Kidney capillary endothelial cell (primary cell): ENCODE data around the gene ASTN2.
"Not testable (repeated sequence)": the region's sequence is repeated elsewhere in the genome, so short reads cannot be mapped to it uniquely, and the experiment has no call there.

Source experiments
- DNase-seq: peaks from one replicate; pipeline ENCODE4 v3.0.0-alpha.2; 2018; ENCODE audit warnings: low spot score

ASTN2 gene

GRCh38 chr9:116697362-116697761, 717.5 kb downstream of the ASTN2 start:
- peak; percentile 28 for DNase-seq

GRCh38 chr9:116695438-116695837, 719.4 kb downstream of the ASTN2 start:
- no peak for DNase-seq

DNA sequence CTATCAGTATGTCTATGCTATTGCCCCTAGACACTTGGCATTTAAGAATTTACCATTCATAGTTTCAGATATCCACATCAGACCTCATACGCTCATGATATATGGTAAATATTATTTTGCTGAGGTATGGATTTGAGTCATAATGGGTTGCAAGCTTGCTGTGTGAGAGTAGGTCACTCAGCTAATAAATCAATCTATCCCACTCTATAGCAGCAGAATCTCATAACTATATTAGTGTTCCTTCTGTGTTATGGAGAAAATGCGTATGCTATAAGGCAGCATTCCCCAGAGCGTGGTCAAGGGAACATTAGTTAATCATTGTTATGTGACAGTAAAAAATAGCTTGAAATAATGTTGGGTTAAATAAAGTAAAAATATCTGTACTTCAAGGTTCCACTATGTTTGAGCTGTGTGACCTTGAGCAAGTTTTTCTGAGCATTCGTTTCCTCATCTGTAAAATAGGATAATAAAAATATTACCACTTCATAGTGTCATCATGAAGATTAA, 720.0 kb downstream of the ASTN2 start:
- no peak for DNase-seq

DNA sequence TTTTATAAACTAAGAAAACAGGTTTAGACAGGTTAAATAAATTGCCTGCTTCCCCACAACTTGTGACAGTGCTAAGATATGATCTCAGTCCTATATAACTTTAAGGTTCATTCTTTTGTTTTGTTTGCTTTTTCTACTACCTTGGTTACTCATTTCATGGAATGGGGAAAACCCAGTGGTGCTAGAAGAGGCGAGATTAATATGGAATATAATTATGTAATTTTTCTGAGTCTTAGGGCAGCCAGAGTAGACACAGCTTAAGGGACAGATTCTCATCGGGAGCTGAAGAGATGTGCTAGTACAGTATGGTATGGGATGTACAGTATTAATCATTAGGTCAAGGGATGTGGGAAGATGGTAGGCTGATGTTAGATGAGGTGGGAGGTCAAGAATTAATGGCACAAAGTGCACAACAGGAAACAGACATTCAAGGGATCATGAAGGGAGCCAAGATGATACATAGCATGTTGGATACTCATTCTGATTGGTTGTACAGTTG, 721.6 kb downstream of the ASTN2 start:
- no peak for DNase-seq

GRCh38 chr9:116692616-116693015, 722.2 kb downstream of the ASTN2 start:
- DNase-seq = no peak

- DNase-seq = no peak
Observed at GRCh38 chr9:116691607-116692006, 723.2 kb downstream of the ASTN2 start.

- not testable (repeated sequence) for DNase-seq
Observed at GRCh38 chr9:116690805-116691204, 724.1 kb downstream of the ASTN2 start.

GRCh38 chr9:116689486-116690032, 725.3 kb downstream of the ASTN2 start:
- DNase-seq = no peak

- DNase-seq = no peak
Observed at GRCh38 chr9:116688806-116689485, 725.9 kb downstream of the ASTN2 start.

- DNase-seq = no peak
Observed at GRCh38 chr9:116687754-116688135, 727.1 kb downstream of the ASTN2 start.

DNA sequence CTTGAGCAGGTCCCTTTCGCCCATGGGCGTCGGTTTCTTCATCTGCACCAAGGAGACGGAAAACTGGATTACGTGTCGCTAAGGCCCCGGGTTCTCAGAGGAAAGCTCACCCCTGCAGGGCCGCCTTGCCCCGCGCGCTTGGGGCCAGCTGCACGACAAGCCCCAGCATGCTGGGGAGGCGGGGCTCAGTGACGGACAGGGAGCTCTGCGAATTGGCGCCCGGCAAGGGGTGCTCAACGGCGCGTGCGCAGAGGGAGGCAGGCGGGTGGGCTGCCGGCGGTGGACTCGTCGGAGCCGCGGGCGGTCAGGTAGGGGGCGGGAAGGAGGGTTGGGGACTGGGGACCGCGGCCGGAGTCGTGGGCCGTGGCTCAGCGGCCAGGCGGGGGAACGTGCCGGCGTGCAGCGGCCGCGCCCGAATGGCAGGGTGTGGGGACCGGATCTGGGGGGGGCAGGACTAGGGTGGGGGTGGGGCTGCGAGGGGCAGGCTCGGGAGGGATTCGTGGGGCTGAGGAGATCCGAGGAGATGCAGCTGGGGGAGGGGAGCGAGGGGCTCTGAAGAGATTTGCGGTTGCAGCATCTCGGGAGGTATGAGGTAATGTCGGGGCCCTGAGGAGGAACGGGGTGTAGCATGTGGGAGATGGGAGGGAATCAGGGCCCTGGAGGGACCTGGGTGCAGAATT, 727.6 kb downstream of the ASTN2 start, which contains the start of gene TRIM32:
Gene TRIM32, plus strand, starts transcription at position 232 of the 680 bp plus-strand sequence. CDS start 10,438 bp downstream, outside the sequence.
- DNase-seq = peak; percentile 78

DNA sequence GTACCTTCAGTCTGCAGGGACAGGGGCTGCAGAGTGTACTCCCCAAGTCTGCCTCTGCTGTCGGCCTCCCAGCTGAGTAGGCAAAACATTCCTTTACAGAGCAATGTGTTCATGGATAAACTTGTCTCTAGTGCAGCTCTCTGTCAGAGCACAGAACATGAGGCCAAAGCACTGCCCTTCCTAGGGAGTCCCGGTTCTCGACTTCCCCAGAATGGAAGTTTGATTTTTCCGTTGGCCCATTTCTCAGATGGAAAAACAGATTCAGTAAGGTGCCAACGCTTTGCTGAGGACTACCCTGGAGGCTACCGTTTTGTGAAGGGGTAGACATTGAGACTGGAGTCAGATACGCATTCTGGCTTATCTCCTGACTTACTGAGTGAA, 728.2 kb downstream of the ASTN2 start:
- DNase-seq = peak; percentile 21

GRCh38 chr9:116686135-116686534, 728.7 kb downstream of the ASTN2 start:
- no peak for DNase-seq

GRCh38 chr9:116685166-116685565, 729.7 kb downstream of the ASTN2 start:
- no peak for DNase-seq

GRCh38 chr9:116683535-116683934, 731.3 kb downstream of the ASTN2 start:
- no peak for DNase-seq

DNA sequence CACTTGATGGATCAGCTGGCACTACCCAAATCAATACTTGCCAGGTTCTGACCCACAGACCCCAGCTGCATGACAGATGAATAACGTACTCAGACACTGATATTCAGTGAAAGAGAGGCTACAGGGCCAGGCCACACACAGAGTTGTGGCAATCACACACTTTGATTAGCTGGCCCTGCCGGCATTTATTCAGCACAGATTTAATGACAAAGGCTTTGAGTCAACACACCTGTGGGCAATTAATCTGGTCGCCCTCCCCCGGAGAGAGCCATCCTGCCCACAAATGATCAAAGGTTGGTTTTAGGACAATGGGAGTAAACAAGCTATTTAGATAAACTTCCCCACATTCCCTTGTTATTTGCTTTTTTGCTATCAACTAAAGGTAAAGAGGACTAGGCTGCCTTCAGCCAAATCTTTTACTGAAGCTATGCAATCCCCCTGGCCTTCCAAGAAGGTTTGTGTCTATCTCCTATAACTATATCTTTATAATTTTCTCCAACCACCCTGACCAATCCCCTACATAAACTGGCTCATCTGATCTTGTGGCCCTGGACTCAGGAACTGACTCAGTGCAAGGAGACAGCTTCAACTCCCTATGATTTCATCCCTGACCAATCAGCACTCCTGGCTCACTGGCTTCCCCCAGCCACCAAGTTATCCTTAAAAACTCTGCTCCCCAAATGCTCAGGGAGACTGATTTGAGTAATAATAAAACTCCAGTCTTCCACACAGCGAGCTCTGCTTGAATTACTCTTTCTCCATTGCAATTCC, 740.5 kb downstream of the ASTN2 start:
- DNase-seq = no peak

- DNase-seq = no peak
Observed at GRCh38 chr9:116673375-116673774, 741.5 kb downstream of the ASTN2 start.

DNA sequence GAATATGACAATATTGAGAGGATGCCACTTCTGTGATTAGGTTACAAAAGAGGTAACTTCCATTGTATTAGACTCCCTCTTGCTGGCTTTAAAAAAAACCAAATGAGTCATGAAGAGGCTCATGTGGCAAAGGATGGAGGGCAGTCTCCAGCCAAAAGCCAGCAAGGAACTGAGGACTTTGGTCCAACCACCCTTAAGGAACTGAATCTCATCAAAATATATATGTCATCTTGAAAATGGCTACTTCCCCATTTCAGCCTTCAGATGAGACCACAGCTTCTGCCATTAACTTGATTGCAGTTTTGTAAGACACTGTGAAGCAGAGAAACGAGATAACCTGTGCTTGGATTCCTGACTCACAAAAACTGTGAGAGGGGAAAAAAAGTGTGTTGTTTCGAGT, 743.3 kb downstream of the ASTN2 start:
- DNase-seq = no peak

GRCh38 chr9:116668970-116669695, 745.7 kb downstream of the ASTN2 start:
- no peak for DNase-seq

GRCh38 chr9:116663581-116663980, 751.3 kb downstream of the ASTN2 start:
- no peak for DNase-seq

- no peak for DNase-seq
Observed at GRCh38 chr9:116662646-116663310, 752.1 kb downstream of the ASTN2 start.
